ENCODE data around the gene KLHL22.
"Not testable (repeated sequence)": the region's sequence is repeated elsewhere in the genome, so short reads cannot be mapped to it uniquely, and the experiment has no call there.

- TF ChIP-seq CTCF (IDR thresholded peaks at IDR 0.05); ZFX (IDR thresholded peaks at IDR 0.05; ENCODE audit: borderline replicate concordance): not testable (repeated sequence)
Measured at GRCh38 chr22:20415699-20416098, 79.9 kb downstream of the KLHL22 start.
